ENCODE data around the gene USP8.
"Not testable (repeated sequence)": the region's sequence is repeated elsewhere in the genome, so short reads cannot be mapped to it uniquely, and the experiment has no call there.

Gene USP8

GRCh38 chr15:50424066-50424890 lies at the start of gene USP8:
USP8 (plus strand) TSS chr15:50424405; CDS start chr15:50439074, 14,669 bp downstream.
- DNase-seq = peak; percentile 94

DNA sequence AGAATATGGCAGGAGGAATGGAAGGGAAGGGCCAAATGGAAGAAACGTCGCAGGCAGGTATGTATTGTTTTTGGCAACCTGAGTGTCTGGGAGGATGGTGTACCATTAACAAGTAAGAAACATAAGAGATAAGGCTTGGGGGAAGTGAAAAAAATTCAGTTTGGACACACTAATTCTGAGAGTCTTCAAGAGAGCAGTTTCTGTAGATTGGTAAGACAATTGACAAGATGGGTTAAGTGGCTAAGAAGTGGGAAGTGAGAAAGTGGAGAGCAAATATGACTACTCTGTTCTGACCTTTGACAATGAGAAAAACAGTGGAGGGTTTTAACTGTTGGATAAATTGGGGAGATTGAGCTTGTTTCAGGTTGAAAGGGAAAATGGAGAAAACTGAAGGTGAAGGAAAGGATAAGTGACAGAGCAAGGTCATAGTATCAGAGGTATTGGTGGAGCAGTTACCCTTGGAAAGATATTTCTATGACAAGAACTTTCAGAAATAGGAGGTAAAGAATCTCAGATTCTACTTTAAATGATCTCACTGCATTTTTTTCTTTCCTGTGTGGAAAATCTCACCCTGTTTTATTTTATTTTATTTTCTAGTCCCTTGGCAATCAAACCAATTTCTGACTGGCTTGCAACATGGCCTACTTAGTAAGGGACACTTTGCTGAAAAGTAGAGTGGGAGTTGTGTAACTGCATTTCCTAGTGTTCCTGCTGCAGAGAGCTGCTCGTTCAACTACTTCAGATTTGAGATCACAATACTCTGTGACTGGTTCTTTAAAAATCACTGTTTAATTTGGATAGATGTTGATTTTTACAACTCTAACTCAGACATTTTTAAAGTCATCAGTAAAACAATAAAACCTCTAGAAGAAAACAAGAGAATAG lies 46.1 kb upstream of the USP8 start:
- DNase-seq = no peak

- DNase-seq = no peak
Observed at GRCh38 chr15:50378776-50379175, 45.4 kb upstream of the USP8 start.

- not testable (repeated sequence) for DNase-seq
Observed at GRCh38 chr15:50379413-50379812, 44.8 kb upstream of the USP8 start.

DNA sequence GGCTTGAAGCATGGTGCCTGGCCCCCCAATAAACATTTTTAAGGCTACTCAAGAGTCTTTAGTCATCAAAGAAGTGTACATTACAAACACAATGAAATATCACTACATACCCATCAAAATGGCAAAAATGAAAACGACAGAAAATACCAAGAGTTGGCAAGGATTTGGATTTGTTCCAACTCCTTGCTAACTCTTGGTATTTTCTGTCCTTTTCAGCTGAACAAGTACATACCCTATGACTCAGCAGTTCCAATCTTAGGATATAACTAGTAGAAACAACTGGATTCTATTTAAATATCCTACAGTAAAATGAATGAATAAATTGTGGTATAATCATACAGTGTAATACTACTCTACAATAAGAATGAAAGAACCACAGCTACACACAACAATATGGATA lies 44.1 kb upstream of the USP8 start:
- DNase-seq = no peak

DNA sequence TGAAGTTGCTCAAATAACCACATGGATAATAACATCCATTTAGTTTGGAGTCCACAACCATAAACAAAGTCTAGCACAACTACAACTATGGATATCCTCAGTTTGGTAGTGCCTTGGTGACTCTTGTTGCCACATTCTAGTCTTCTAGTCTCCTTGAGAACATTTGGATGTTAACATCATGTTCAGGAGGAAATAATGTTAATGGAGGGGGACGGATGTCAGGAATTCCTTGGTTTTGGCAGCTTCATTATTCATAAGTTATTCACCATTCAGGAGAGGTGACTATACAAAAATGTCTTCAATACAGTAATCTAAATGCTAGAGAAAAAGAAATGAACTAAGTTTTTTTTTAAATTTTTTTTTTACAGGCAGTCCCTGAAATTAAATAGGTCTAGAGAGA lies 42.8 kb upstream of the USP8 start:
- DNase-seq = no peak

DNA sequence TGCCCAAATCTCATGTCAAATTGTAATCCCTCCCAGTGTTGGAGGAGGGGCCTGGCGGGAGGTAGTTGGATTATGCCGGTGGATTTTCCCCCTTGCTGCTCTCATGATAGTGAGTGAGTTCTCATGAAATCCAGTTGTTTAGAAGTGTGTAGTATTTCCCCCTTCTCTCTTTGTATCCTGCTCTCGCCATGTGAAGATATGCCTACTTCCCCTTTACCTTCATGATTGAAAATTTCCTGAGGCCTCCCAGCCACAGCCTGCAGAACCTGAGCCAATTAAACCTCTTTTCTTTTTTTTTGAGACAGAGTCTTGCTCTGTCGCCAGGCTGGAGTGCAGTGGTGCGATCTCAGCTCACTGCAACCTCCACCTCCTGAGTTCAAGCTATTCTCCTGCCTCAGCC lies 41.8 kb upstream of the USP8 start:
- not testable (repeated sequence) for DNase-seq

DNA sequence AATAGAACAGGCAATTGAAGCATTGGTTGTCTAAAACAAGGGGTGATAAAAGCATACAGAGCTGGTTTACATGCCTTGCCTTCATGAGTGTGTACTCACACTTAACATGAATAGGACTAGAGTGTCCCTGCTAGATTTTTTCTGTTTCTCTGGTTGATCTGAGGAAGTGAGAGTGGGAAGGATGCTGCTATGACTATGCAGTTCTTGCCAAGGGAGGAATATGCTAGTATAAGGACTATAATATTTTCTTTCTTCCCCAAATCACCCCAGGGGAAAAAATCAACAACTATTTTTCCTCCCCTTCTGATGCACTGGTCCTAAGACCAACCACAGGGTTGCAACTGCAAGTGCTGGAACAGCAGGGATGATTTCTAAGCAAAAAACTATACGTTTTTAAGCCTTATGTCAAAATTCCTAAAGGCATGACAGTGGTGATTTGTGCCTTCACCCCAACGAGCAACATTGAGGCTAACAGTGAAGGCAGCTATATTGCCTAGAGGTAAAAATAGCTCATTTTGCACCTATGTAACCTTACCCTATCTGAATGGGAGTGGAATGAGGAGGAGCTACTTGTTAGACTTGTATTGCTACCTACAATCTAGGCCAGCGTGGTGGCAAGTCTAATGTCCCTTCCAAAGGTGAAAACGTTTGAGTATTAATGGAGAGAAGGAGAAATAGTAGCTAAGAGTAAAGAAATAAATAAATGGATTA lies 33.5 kb upstream of the USP8 start:
- DNase-seq = no peak

- not testable (repeated sequence) for DNase-seq
Observed at GRCh38 chr15:50391561-50391960, 32.6 kb upstream of the USP8 start.

DNA sequence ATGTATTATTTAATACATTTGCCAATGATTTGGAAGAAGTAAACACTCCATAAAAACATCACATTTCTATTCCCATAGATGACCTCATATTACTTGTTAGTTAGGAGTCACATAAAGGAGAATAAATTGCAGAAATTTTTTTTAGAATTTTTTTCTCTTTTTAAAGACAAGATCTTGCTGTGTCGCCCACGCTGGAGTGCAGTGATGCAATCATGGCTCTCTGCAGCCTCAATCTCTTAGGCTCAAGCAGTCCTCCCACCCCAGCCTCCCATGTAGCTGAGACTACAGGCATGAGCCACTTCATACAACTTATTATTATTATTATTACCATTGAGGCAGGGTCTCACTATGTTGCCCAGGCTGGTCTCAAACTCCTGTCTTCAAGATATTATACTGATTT lies 12.3 kb upstream of the USP8 start:
- no peak for DNase-seq

- DNase-seq = no peak
Observed at GRCh38 chr15:50414624-50415023, 9.6 kb upstream of the USP8 start.

GRCh38 chr15:50415752-50416404 lies 8.3 kb upstream of the USP8 start:
- no peak for DNase-seq

- DNase-seq = no peak
Observed at GRCh38 chr15:50416890-50417289, 7.3 kb upstream of the USP8 start.

GRCh38 chr15:50418041-50418583 lies 6.1 kb upstream of the USP8 start:
- no peak for DNase-seq

DNA sequence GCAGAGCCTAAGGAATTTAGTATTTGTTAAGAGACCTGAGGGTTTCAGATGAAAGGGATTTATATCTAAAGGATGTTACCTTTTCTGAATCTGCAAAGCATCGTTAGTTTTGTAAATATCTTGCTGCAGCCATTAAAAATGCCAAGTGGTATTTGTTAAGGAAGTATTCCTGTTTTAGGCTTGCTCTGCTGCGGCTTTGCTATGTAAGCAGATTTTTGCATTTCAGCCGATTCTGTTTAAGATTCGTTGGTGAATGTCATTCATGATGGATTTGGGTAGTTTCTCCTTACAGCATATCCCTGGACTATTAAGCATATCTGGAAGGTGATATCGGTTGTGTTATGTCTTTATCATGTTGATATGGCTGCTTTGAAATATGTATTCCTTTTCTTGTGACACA lies 1.0 kb downstream of the USP8 start:
- no peak for DNase-seq

- DNase-seq = not testable (repeated sequence)
Observed at GRCh38 chr15:50425678-50426246, 1.6 kb downstream of the USP8 start.

DNA sequence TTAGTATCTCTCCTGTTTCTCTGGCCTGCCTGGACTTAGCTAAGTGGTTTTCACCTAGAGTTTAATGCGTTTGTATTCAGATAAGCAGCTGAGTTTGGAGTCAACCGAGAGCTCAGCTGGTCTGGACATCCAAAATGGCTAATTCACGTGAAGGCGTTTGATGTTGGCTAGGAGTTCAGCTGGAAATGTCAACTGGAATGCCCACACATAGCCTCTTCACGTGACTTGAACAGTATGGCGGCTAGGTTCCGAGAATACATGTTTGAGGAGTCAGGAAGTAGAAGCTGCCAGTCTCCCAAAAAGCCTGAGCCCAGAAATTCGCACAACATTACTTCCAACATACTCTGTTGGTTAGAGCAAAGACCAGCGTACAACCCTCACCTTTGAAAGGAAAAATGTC lies 2.2 kb downstream of the USP8 start:
- DNase-seq = no peak

DNA sequence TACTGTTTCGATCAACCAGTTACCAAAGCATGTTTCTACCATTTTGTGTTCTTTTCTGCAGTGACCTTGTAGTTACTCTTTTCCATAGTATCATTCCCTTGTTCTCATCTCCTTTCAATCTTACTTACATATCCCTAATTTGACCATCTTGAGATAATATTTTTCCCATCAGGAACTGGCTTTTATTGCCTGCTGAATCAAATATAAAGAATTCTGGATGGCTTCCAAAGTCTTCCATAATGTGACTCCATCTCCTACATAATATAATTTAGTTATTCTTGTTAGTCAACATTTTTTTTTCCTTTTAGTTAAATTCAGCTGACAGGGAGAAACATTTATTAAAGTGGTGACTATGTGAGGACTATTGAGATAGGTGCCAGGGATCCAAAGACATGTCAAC lies 7.0 kb downstream of the USP8 start:
- DNase-seq = no peak

GRCh38 chr15:50432230-50432629 lies 8.0 kb downstream of the USP8 start:
- no peak for DNase-seq

GRCh38 chr15:50435772-50436171 lies 11.6 kb downstream of the USP8 start:
- no peak for DNase-seq

GRCh38 chr15:50438251-50438650 lies 14.0 kb downstream of the USP8 start:
- DNase-seq = no peak

DNA sequence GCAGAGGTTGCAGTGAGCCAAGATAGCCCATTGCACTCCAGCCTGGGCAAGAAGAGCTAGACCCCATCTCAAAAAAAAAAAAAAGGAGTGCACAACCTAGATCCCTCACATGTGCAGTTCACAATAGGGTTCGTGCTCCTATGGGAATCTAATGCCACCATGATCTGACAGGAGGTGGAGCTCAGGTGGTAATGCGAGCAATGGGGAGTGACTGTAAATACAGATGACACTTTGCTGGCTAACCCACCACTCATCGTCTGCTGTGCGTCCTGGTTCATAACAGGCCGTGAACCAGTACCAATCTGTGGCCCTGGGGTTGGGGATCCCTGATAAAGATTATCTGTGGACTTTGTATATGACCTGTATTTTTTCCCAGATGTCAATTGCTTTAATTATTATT lies 16.7 kb downstream of the USP8 start:
- no peak for DNase-seq
